VCaP (cell line): ENCODE measurements around the gene DCUN1D2.
"Not testable (repeated sequence)": the region's sequence is repeated elsewhere in the genome, so short reads cannot be mapped to it uniquely, and the experiment has no call there.

ENCODE experiments used
- H3K27ac ChIP-seq: fragments of 450-650 bp; 2 replicates; pipeline ENCODE4 v1.5.1; 2017
- CTCF ChIP-seq: fragments of 450-650 bp; conservative IDR thresholded peaks from 2 replicates; pipeline ENCODE4 v1.5.1; 2017; ENCODE audit warnings: mild to moderate bottlenecking, moderate library complexity

The DCUN1D2 gene

GRCh38 chr13:113452942-113453901, 37.3 kb downstream of the DCUN1D2 start, which contains the start of gene ADPRHL1:
ADPRHL1 (minus strand) TSS chr13:113453488; CDS start chr13:113453437, 51 bp downstream.
- H3K27ac ChIP-seq = peak within 1 kb of the TSS; percentile 60; the same call in 1 of the 2 replicates
- TF ChIP-seq CTCF = no peak

- no peak for TF ChIP-seq CTCF
- H3K27ac ChIP-seq = no peak overlapping the region
These were observed 38.0 kb downstream of the DCUN1D2 start for GRCh38 chr13:113452466-113452865.

GRCh38 chr13:113451951-113452421, 38.5 kb downstream of the DCUN1D2 start:
- TF ChIP-seq CTCF = no peak
- H3K27ac ChIP-seq = no peak overlapping the region

GRCh38 chr13:113450861-113451620, 39.5 kb downstream of the DCUN1D2 start:
- not testable (repeated sequence) for H3K27ac ChIP-seq

GRCh38 chr13:113450348-113450744, 40.2 kb downstream of the DCUN1D2 start:
- not testable (repeated sequence) for H3K27ac ChIP-seq

More at GRCh38 chr13:113450861-113451620, 39.5 kb downstream of the DCUN1D2 start:
- TF ChIP-seq CTCF = peak; percentile 53

GRCh38 chr13:113449693-113450347, 40.7 kb downstream of the DCUN1D2 start:
- TF ChIP-seq CTCF = no peak
- peak overlapping the region; percentile 52; the same call in 1 of the 2 replicates for H3K27ac ChIP-seq

- peak overlapping the region; percentile 52 for H3K27ac ChIP-seq
- TF ChIP-seq CTCF = no peak
These were observed 41.4 kb downstream of the DCUN1D2 start for GRCh38 chr13:113448885-113449692.
